Karpas-422 (cell line): ENCODE data around the gene ASPHD2. TPM values are rescaled to one million over a fixed set of nuclear protein-coding genes. Genes with fewer than 3 reads are reported as not detected.

Experiments used
- DNase-seq: peaks from one replicate; pipeline ENCODE4 v3.0.0-alpha.2; 2015
- H2AFZ ChIP-seq: fragments of 200-600 bp; sonication (generic); 2 replicates; pipeline ENCODE4 v1.6.1; 2014; ENCODE audit warnings: antibody characterized with exemption, low read length, mixed read lengths
- H3K27ac ChIP-seq: fragments of 200-600 bp; sonication (generic); 2 replicates; pipeline ENCODE4 v1.5.1; 2014; ENCODE audit warnings: mild to moderate bottlenecking, low read length, moderate library complexity
- H3K27me3 ChIP-seq: fragments of 200-600 bp; sonication (generic); 2 replicates; pipeline ENCODE4 v1.6.1; 2014; ENCODE audit warnings: low read length, mixed read lengths
- H3K36me3 ChIP-seq: fragments of 200-600 bp; sonication (generic); 2 replicates; pipeline ENCODE4 v1.6.1; 2014; ENCODE audit warnings: low read length, mixed read lengths; ENCODE audit not compliant: insufficient read depth
- H3K4me1 ChIP-seq: fragments of 200-600 bp; sonication (generic); 2 replicates; pipeline ENCODE4 v1.6.1; 2014; ENCODE audit warnings: mild to moderate bottlenecking, low read length, mixed read lengths
- H3K4me2 ChIP-seq: fragments of 200-600 bp; sonication (generic); 2 replicates; pipeline ENCODE4 v1.6.1; 2014; ENCODE audit warnings: low read length, low read depth, mild to moderate bottlenecking; ENCODE audit not compliant: poor library complexity, severe bottlenecking
- H3K4me3 ChIP-seq: fragments of 200-600 bp; sonication (generic); 2 replicates; pipeline ENCODE4 v1.5.1; 2014; ENCODE audit warnings: mild to moderate bottlenecking, antibody characterized with exemption, low read length, mixed read lengths
- H3K79me2 ChIP-seq: fragments of 200-600 bp; sonication (generic); 2 replicates; pipeline ENCODE4 v1.6.1; 2014; ENCODE audit warnings: mild to moderate bottlenecking, low read length, mixed read lengths
- H3K9ac ChIP-seq: fragments of 200-600 bp; sonication (generic); 2 replicates; pipeline ENCODE4 v1.6.0; 2014; ENCODE audit warnings: low read length
- H3K9me2 ChIP-seq: fragments of 200-600 bp; sonication (generic), shearing (Covaris generic); replicated peaks from 2 replicates; pipeline ENCODE4 v1.6.0; 2014; ENCODE audit warnings: mild to moderate bottlenecking, low read length, moderate library complexity; ENCODE audit not compliant: insufficient read depth
- H3K9me3 ChIP-seq: fragments of 300-700, 200-600 bp; sonication (generic); 2 replicates; pipeline ENCODE4 v1.6.1; 2014; ENCODE audit warnings: low read length, mixed read lengths
- H4K20me1 ChIP-seq: fragments of 200-600 bp; sonication (generic); 2 replicates; pipeline ENCODE4 v1.6.1; 2014; ENCODE audit warnings: mild to moderate bottlenecking, antibody characterized with exemption, low read length, low read depth; ENCODE audit not compliant: insufficient read depth
- total RNA-seq: library from RNA; depleted of rRNA; stranded (reverse); fragments of >200 nt; shearing (Covaris generic); gene quantifications from 2 replicates; pipeline ENCODE4 v1.2.3, GENCODE V29; 2014; ENCODE audit warnings: low replicate concordance

ASPHD2 gene
- total RNA-seq, 1 experiment from 2014 or later = 33.3 TPM

DNA sequence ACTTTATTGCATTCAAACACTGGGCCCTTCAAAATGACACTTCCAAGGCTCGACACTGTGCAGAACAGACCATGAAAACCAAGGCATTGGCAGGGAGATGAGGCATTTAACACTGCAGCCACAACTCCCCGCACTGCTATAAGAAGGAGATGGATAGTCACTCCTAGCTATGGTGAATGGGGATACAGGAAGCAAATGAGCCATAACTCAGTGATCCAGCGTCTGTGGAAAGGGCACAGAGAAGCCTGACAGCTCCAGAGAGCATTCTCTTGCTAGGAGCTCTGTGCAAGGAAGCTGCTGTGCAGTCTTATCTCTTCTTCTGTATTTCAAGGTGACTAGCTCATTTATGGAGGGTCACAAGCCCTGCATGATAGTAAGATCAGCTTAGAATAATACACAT is 33.6 kb downstream of the ASPHD2 start:
- Histone ChIP-seq H2AFZ (no peak overlapping the region), H3K9me2 (no peaks in the 10 kb centered on the region), H3K4me3 (no peak overlapping the region), H3K9me3 (no peaks in the 10 kb centered on the region), H3K27me3 (no peaks in the 10 kb centered on the region), H3K36me3 (peaks cover 26% of the 10 kb centered on the region; the same call in 1 of the 2 replicates), H3K9ac (no peak overlapping the region), H3K79me2 (peaks cover 28% of the 10 kb centered on the region), H4K20me1 (no peaks in the 10 kb centered on the region), H3K4me1 (0 out of 2 replicates have a peak, but pooled peaks cover 7% of the 10 kb centered on the region), H3K27ac (no peak overlapping the region), H3K4me2 (no peak overlapping the region)
- no peak for DNase-seq

DNA sequence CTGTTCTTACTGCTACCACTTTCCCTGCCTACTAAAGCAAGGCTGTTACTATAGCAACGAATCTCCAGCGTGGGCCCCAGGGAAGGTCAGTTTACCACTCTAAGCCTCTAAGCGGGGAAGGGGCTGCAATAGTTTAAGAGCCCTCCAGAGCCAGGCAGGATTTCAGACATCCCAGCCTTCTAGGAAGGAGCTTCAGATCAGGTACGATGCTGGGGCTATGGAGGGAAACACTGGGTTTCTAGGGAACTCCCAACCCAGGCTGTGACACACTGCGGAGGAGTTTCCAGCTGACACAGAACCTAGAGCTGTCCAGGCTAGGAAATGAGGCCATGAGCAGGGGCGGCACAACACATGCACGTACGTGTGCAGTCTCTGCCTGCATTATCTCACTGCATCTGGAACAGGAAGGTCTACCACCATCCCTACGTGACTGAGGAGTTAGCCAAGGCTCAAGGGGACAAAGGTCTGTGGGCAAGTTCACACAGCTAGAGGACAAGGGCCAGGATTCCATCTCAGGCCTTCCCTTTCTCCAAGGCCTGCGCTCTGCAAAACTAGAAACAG is 34.1 kb downstream of the ASPHD2 start:
- no peak overlapping the region for H3K4me3 ChIP-seq
- no peaks in the 10 kb centered on the region for H4K20me1 ChIP-seq
- H3K36me3 ChIP-seq = peaks cover 28% of the 10 kb centered on the region; the same call in 1 of the 2 replicates
- no peaks in the 10 kb centered on the region for H3K27me3 ChIP-seq
- H2AFZ ChIP-seq = no peak overlapping the region
- no peak overlapping the region for H3K4me2 ChIP-seq
- H3K27ac ChIP-seq = no peak overlapping the region
- H3K9ac ChIP-seq = no peak overlapping the region
- H3K4me1 ChIP-seq = 0 out of 2 replicates have a peak, but pooled peaks cover 7% of the 10 kb centered on the region
- no peaks in the 10 kb centered on the region for H3K9me3 ChIP-seq
- no peak for DNase-seq
- no peaks in the 10 kb centered on the region for H3K9me2 ChIP-seq
- H3K79me2 ChIP-seq = peaks cover 28% of the 10 kb centered on the region

DNA sequence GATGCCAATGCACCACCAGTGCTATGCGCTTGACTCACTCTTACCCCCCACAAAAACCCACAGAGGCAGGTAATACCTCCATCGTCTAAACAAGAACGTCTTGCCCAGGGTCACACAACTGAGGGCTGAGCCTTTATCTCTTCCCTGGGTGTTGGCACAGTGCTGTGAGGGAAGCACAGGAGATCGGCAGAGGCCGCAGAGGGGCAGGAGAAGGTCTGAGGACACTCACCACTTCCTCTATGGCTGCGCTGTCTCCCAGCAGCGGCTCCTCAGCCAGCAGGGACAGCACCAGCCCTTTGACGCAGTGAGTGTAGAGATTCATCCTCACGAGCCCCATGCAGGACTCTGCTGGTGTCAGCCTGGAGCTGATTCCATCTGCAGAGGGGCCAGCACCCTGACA is 34.6 kb downstream of the ASPHD2 start:
- H4K20me1 ChIP-seq = no peaks in the 10 kb centered on the region

DNA sequence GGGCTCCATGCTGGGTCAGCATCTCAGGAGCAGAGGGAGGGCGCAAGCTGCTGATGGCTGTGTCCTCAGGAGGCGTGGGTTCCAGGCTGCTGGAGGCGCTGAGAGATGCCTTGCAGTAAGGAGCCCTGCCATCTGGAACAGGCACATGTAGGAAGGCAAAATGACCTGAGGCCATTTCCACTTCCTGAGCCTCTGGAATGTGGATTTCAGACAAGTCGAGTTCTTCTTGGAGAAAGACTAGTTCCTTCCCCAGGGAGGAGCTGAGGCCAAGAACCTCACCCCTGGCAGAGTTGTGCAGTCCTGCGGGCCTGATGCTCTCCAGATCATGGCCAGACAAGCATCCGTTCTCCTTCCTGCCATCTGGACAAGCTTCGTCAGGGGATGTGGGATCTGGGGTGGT is 35.3 kb downstream of the ASPHD2 start:
- 0 out of 2 replicates have a peak, but pooled peaks cover 7% of the 10 kb centered on the region for H3K4me1 ChIP-seq
- no peaks in the 10 kb centered on the region for H4K20me1 ChIP-seq
- H3K9ac ChIP-seq = no peak overlapping the region
- H3K4me3 ChIP-seq = no peak overlapping the region
- no peak for DNase-seq
- no peaks in the 10 kb centered on the region for H3K9me2 ChIP-seq
- H3K79me2 ChIP-seq = peaks cover 23% of the 10 kb centered on the region
- H3K9me3 ChIP-seq = no peaks in the 10 kb centered on the region
- no peak overlapping the region for H3K4me2 ChIP-seq
- no peak overlapping the region for H2AFZ ChIP-seq
- no peak overlapping the region for H3K27ac ChIP-seq
- H3K27me3 ChIP-seq = no peaks in the 10 kb centered on the region
- H3K36me3 ChIP-seq = peaks cover 37% of the 10 kb centered on the region; the same call in 1 of the 2 replicates

More for the DNA sequence above, 34.6 kb downstream of the ASPHD2 start:
- Histone ChIP-seq H3K79me2 (peaks cover 28% of the 10 kb centered on the region), H3K9me2 (no peaks in the 10 kb centered on the region), H3K4me3 (no peak overlapping the region), H3K4me1 (0 out of 2 replicates have a peak, but pooled peaks cover 7% of the 10 kb centered on the region), H3K9me3 (no peaks in the 10 kb centered on the region), H3K9ac (no peak overlapping the region), H3K27me3 (no peaks in the 10 kb centered on the region), H3K4me2 (no peak overlapping the region), H3K27ac (no peak overlapping the region), H2AFZ (no peak overlapping the region), H3K36me3 (peaks cover 32% of the 10 kb centered on the region; the same call in 1 of the 2 replicates)
- no peak for DNase-seq

- H3K9me3 ChIP-seq = no peaks in the 10 kb centered on the region
- H3K9me2 ChIP-seq = no peaks in the 10 kb centered on the region
- no peak overlapping the region for H3K4me2 ChIP-seq
- H2AFZ ChIP-seq = no peak overlapping the region
- no peak for DNase-seq
- no peak overlapping the region for H3K4me3 ChIP-seq
- no peaks in the 10 kb centered on the region for H3K27me3 ChIP-seq
- H3K36me3 ChIP-seq = peaks cover 29% of the 10 kb centered on the region; the same call in 1 of the 2 replicates
- no peak overlapping the region for H3K9ac ChIP-seq
- H3K27ac ChIP-seq = no peak overlapping the region
- peaks cover 4% of the 10 kb centered on the region; the same call in 1 of the 2 replicates for H3K79me2 ChIP-seq
- H3K4me1 ChIP-seq = 0 out of 2 replicates have a peak, but pooled peaks cover 7% of the 10 kb centered on the region
- no peaks in the 10 kb centered on the region for H4K20me1 ChIP-seq
Measured at GRCh38 chr22:26466196-26466595, 37.1 kb downstream of the ASPHD2 start.

DNA sequence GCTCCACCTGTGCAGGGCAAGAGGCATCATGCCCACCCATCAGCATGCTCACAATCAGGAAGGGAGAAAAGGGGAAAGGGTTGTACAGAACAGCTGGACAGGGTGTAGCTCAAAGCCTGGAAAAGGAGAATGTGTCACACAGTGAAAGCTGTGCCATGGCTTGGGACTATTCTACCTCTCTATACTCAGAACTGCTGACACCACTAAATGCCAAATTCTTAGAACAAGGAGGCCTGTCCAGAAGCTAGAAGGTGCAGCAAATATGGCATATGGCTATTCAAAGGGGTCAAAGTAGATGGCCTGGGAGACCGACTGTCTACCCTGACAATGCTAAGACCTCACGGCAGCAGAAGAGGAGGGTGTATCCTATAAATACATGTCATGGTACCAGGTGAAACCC is 41.7 kb downstream of the ASPHD2 start:
- peaks cover 47% of the 10 kb centered on the region for H3K36me3 ChIP-seq

GRCh38 chr22:26471522-26471921 is 42.5 kb downstream of the ASPHD2 start:
- H3K79me2 ChIP-seq = peaks cover 19% of the 10 kb centered on the region
- no peaks in the 10 kb centered on the region for H4K20me1 ChIP-seq
- no peak overlapping the region for H3K27ac ChIP-seq
- no peaks in the 10 kb centered on the region for H3K9me3 ChIP-seq
- H3K27me3 ChIP-seq = no peaks in the 10 kb centered on the region
- H2AFZ ChIP-seq = no peak overlapping the region
- no peaks in the 10 kb centered on the region for H3K9me2 ChIP-seq
- H3K4me1 ChIP-seq = no peaks in the 10 kb centered on the region
- no peak overlapping the region for H3K4me3 ChIP-seq
- peaks cover 49% of the 10 kb centered on the region for H3K36me3 ChIP-seq
- DNase-seq = no peak
- no peak overlapping the region for H3K9ac ChIP-seq
- no peak overlapping the region for H3K4me2 ChIP-seq

More for the DNA sequence above, 41.7 kb downstream of the ASPHD2 start:
- Histone ChIP-seq H3K9me3 (no peaks in the 10 kb centered on the region), H3K4me1 (no peaks in the 10 kb centered on the region), H3K9ac (no peak overlapping the region), H3K27ac (no peak overlapping the region), H3K27me3 (no peaks in the 10 kb centered on the region), H3K9me2 (no peaks in the 10 kb centered on the region), H4K20me1 (no peaks in the 10 kb centered on the region), H3K79me2 (peaks cover 14% of the 10 kb centered on the region), H2AFZ (no peak overlapping the region), H3K4me3 (no peak overlapping the region), H3K4me2 (no peak overlapping the region)
- no peak for DNase-seq

DNA sequence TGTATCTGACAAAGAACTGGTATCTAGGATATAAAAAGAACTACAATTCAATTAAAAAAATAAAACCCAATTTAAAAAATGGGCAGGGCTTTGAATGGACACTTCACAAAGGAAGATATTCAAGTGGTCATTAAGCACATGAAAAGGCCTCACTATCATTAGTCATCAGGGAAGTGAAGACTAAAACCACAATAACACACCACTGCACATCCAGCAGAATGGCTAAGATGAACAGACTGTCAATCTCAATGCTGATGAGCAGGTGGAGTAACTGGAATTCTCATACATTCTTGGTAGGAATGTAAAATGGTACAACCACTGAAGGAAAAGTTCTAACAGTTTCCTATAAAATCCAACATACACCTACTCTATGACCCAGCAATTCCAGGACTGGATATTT is 45.6 kb downstream of the ASPHD2 start:
- H3K27me3 ChIP-seq = no peaks in the 10 kb centered on the region
- H3K79me2 ChIP-seq = peaks cover 49% of the 10 kb centered on the region
- no peak overlapping the region for H3K4me3 ChIP-seq
- peaks cover 16% of the 10 kb centered on the region for H3K4me1 ChIP-seq
- no peak overlapping the region for H3K9ac ChIP-seq
- DNase-seq = no peak
- no peak overlapping the region for H3K27ac ChIP-seq
- H4K20me1 ChIP-seq = no peaks in the 10 kb centered on the region
- H3K9me3 ChIP-seq = no peaks in the 10 kb centered on the region
- no peak overlapping the region for H2AFZ ChIP-seq
- no peaks in the 10 kb centered on the region for H3K9me2 ChIP-seq
- H3K36me3 ChIP-seq = peaks cover 49% of the 10 kb centered on the region
- no peak overlapping the region for H3K4me2 ChIP-seq
